SU-DHL-6 (cell line): ENCODE data around the gene PSMA5.

Source experiments
- CTCF ChIP-seq: fragments of 200-600 bp; sonication (generic); IDR thresholded peaks from one replicate; pipeline ENCODE4 v1.5.1; 2017; ENCODE audit warnings: antibody characterized with exemption, mild to moderate bottlenecking, low read length, moderate library complexity; ENCODE audit not compliant: insufficient read depth, poor library complexity, severe bottlenecking
- EZH2phosphoT487 ChIP-seq: fragments of 200-600 bp; sonication (generic), shearing (Covaris generic); conservative IDR thresholded peaks from 2 replicates; pipeline ENCODE4 v1.6.1; 2018; ENCODE audit warnings: mild to moderate bottlenecking, antibody characterized with exemption, low read length, moderate library complexity, mixed read lengths

- TF ChIP-seq CTCF (no peak), EZH2phosphoT487 (no peak)
Measured at GRCh38 chr1:109394591-109395281, 31.5 kb downstream of the PSMA5 start.
